CD4-positive, alpha-beta T cell treated with Interferon gamma for 1 hour (primary cell): ENCODE data around the gene BEGAIN.

Source experiments
- DNase-seq: peaks from one replicate; pipeline ENCODE4 v3.0.0-alpha.2; 2020

BEGAIN gene

GRCh38 chr14:100599981-100600380 lies 12.8 kb upstream of the BEGAIN start:
- no peak for DNase-seq

DNA sequence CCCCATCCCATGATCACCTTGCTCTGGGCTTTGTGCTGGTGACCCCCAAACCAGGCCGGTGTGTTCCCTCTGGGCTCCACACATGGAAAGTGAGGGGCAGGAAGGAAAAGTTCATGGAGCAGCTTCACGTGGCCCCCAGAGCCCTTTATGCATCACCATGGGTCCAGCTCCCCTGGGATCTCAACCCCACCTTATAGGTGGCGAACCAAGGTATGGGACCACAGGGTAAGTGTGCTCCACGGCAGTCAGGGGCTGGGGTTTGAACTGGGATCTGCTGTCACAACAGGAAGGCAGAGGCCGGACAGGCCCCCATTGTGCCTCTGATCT lies 7.4 kb upstream of the BEGAIN start:
- no peak for DNase-seq

- DNase-seq = no peak
Measured at GRCh38 chr14:100593751-100594624, 6.8 kb upstream of the BEGAIN start.

DNA sequence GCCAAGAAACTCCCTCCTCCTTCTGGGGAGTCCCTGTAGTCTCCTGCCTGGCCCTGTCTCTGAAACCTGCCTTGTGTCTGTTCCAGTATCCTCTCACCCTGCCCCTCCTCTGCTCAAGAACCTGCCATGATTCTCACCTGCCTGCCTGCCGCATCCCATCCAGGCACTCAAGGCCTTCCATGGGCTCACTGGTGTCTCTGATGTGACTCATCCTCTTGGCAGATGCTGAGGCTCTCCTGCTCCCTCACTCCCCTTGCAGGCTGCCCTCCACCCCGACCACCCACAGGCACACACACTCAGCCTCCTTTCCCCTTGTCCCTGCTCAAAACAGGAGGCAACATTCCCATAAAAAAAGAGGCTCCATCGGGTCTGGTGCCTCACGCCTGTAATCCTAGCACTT lies 5.8 kb upstream of the BEGAIN start:
- no peak for DNase-seq

DNA sequence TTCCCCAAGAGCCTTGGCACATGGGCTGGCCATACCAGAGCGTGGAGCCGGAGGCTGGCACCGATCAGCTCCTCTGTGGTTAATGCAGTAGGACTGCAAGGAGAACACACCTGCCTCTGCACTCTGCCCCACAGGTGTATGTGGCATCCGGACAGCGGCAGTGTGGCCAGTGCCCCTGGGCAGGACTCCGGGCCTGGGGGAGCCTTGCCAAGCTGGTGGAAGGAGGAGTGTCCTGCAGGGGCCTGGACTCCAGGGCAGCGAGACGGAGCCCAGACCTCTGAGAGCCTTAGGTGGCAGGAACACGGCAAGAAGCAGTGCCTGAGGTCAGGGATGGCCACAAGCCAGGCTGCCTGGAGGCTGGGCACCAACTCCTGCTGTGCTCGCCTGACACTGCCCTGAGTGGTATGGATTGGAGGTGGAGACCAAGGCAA lies 5.3 kb upstream of the BEGAIN start:
- DNase-seq = no peak

DNA sequence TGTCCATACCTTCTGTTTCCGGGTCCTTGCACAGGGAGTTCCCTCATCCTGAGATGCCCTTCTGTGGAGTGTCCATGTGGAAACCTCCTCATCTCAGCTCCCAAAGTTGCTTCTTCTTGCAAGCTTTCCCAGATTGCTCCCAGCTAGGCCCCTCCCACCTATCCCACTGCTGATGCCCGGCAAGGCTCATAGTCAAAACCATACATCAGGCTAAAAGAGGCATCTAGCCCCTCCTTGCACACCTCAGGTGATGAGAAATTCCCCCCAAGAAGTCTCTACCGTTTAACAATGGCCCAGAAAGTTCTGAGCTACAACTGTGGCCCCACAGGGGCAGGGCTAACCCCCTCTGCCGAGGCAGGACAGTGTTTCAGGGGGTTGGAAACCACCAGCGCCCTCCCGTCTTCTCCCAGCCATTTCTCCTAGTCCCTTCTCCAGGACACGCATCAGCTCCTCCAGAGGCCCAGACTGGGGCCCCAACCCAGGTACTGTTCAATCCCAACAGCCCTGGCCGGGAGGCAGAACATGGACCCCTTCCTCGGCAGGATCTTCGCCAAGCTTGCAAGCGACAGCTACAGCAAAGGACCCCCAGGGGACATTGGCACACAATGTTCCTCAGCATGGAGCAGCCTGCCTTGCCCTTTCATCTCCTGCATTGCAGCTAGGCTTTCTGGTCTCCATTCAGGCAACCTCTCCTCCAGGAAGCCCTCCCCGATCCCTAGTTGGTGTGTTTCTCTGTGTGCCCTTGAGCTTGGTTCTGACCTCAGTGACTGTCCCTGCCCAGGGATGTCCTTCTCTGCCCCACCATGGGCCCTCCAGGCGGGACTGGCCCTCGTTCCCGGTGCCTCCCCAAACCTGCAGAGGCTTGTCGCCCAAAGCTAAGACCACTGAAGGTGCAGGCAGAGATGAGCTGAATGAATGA lies 4.5 kb upstream of the BEGAIN start:
- DNase-seq = no peak

- no peak for DNase-seq
Measured at GRCh38 chr14:100590726-100591452, 3.7 kb upstream of the BEGAIN start.

- DNase-seq = no peak
Measured at GRCh38 chr14:100589760-100590469, 2.7 kb upstream of the BEGAIN start.

- DNase-seq = no peak
Measured at GRCh38 chr14:100589071-100589759, 2.0 kb upstream of the BEGAIN start.

GRCh38 chr14:100588671-100589070 lies 1.5 kb upstream of the BEGAIN start:
- no peak for DNase-seq

DNA sequence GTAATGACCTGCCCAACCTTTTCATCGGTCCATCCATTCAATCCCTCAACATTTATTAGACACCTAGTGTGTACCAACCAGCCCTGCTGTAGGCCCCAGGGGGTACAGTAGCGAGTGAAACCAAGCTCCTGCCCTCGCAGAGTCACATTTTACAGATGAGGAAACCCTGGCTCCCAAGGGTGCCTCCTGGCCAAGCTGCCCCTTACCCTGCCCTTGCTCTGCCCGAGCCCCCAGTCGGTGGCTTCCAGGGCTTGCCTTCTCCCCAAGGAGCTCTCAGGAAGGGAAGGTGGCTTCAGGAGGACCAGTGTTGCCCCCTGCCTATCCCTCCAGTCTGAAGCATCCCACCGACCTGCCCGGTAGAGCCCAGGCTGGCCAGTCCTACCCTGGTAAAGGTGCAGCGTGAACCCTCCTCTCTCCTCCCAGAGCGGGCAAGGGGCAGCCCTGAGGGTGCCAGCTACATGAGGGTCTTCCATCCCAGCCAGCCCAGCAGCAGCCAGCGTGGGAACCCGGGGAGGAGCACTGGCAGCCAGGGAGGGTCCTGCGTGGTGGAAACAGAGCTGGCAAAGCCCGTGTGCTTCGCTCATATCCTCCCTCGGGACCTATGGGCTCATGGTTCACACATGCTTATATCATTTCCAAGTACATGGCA lies 670 bp upstream of the BEGAIN start:
- DNase-seq = no peak

- no peak for DNase-seq
Measured at GRCh38 chr14:100586403-100587085, 673 bp downstream of the BEGAIN start.

GRCh38 chr14:100586153-100586402 lies 1.1 kb downstream of the BEGAIN start:
- no peak for DNase-seq

GRCh38 chr14:100585448-100586152 lies 1.6 kb downstream of the BEGAIN start:
- DNase-seq = no peak

- DNase-seq = no peak
Measured at GRCh38 chr14:100584056-100585031, 2.9 kb downstream of the BEGAIN start.

GRCh38 chr14:100583245-100583644 lies 4.0 kb downstream of the BEGAIN start:
- no peak for DNase-seq

DNA sequence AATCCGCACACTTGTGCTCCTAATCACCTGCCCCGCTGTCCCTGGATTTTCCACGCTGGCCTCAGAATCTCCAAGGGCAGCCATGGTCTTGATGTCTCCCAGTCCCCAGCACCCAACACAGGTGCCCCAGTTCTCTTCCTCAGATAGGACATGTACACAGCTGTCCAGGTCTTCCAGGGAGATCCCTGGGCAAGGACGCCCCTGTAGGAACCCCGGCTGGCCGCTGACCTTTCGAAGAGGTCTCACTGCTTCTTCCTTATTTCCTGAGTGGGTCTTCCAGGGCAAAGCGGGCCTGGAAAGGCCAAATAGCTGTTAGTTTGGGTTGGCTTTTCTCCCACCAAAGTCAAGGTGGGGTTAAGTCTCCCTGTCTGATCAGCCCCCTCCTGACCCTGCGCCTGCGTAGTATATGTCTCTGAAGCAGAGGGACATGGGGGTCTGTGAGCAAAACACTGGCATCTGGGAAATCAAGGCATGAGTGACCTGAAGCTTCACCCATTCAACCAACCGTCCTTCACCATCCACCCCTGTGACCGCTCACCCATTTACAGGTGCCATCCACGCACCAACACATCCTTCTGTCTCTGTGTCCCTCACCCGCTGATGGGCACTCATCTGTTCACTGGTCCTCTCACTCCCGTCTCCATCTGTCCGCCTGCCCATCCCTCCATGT lies 4.6 kb downstream of the BEGAIN start:
- no peak for DNase-seq
